Nephron progenitor cell (in vitro differentiated cells): Measurements from ENCODE around the gene C1QA.

Experiments used
- DNase-seq: peaks from one replicate; pipeline ENCODE4 v3.0.0; 2021
- H3K27ac Mint-ChIP-seq: 2 replicates; pipeline ENCODE4 v1.8.0; 2021; ENCODE audit warnings: mild to moderate bottlenecking, moderate library complexity, mixed read lengths
- H3K27me3 Mint-ChIP-seq: 2 replicates; pipeline ENCODE4 v1.8.0; 2021; ENCODE audit warnings: mild to moderate bottlenecking, low read depth, mixed read lengths; ENCODE audit not compliant: poor library complexity
- H3K36me3 Mint-ChIP-seq: 2 replicates; pipeline ENCODE4 v1.8.0; 2021; ENCODE audit warnings: low read depth, mixed read lengths
- H3K4me1 Mint-ChIP-seq: 2 replicates; pipeline ENCODE4 v1.8.0; 2021; ENCODE audit warnings: mixed read lengths
- H3K4me3 Mint-ChIP-seq: 2 replicates; pipeline ENCODE4 v1.8.0; 2021; ENCODE audit warnings: mild to moderate bottlenecking, moderate library complexity, mixed read lengths
- H3K9me3 Mint-ChIP-seq: 2 replicates; pipeline ENCODE4 v1.8.0; 2021; ENCODE audit warnings: mild to moderate bottlenecking, moderate library complexity, mixed read lengths
- CTCF ChIP-seq: fragments of 200-600 bp; sonication (generic); IDR thresholded peaks from 2 replicates; pipeline ENCODE4 v1.5.0; 2021; ENCODE audit warnings: antibody characterized with exemption

The C1QA gene

GRCh38 chr1:22613951-22614350 is 22.5 kb upstream of the C1QA start:
- H3K9me3 Mint-ChIP-seq: no peaks in the 10 kb centered on the region
- no peak for DNase-seq
- no peaks in the 10 kb centered on the region for H3K4me1 Mint-ChIP-seq
- no peaks in the 10 kb centered on the region for H3K36me3 Mint-ChIP-seq
- TF ChIP-seq CTCF: no peak
- H3K27me3 Mint-ChIP-seq: peaks cover 79% of the 10 kb centered on the region
- no peak overlapping the region for H3K4me3 Mint-ChIP-seq
- no peak overlapping the region for H3K27ac Mint-ChIP-seq

- no peaks in the 10 kb centered on the region for H3K36me3 Mint-ChIP-seq
- DNase-seq: no peak
- H3K4me3 Mint-ChIP-seq: no peak overlapping the region
- no peak overlapping the region for H3K27ac Mint-ChIP-seq
- H3K4me1 Mint-ChIP-seq: no peaks in the 10 kb centered on the region
- no peak for TF ChIP-seq CTCF
- H3K9me3 Mint-ChIP-seq: no peaks in the 10 kb centered on the region
- peaks cover 70% of the 10 kb centered on the region for H3K27me3 Mint-ChIP-seq
Observed at GRCh38 chr1:22615886-22616285, 20.5 kb upstream of the C1QA start.

GRCh38 chr1:22616571-22616970 is 19.9 kb upstream of the C1QA start:
- Mint-ChIP-seq H3K9me3 (no peaks in the 10 kb centered on the region), H3K4me3 (no peak overlapping the region), H3K36me3 (no peaks in the 10 kb centered on the region), H3K27ac (no peak overlapping the region), H3K27me3 (peaks cover 67% of the 10 kb centered on the region), H3K4me1 (no peaks in the 10 kb centered on the region)
- no peak for TF ChIP-seq CTCF
- DNase-seq: no peak

- no peak overlapping the region for H3K27ac Mint-ChIP-seq
- peaks cover 66% of the 10 kb centered on the region for H3K27me3 Mint-ChIP-seq
- no peak for DNase-seq
- H3K36me3 Mint-ChIP-seq: no peaks in the 10 kb centered on the region
- H3K4me1 Mint-ChIP-seq: no peaks in the 10 kb centered on the region
- no peak overlapping the region for H3K4me3 Mint-ChIP-seq
- no peaks in the 10 kb centered on the region for H3K9me3 Mint-ChIP-seq
- no peak for TF ChIP-seq CTCF
Observed at GRCh38 chr1:22618056-22618455, 18.4 kb upstream of the C1QA start.

GRCh38 chr1:22619252-22619651 is 17.2 kb upstream of the C1QA start:
- H3K27me3 Mint-ChIP-seq: peaks cover 67% of the 10 kb centered on the region
- H3K36me3 Mint-ChIP-seq: no peaks in the 10 kb centered on the region
- H3K4me1 Mint-ChIP-seq: no peaks in the 10 kb centered on the region
- H3K9me3 Mint-ChIP-seq: no peaks in the 10 kb centered on the region
- TF ChIP-seq CTCF: no peak
- no peak for DNase-seq
- no peak overlapping the region for H3K27ac Mint-ChIP-seq
- no peak overlapping the region for H3K4me3 Mint-ChIP-seq

GRCh38 chr1:22619798-22620197 is 16.6 kb upstream of the C1QA start:
- Mint-ChIP-seq H3K27ac (no peak overlapping the region), H3K4me3 (no peak overlapping the region), H3K4me1 (no peaks in the 10 kb centered on the region), H3K27me3 (peaks cover 66% of the 10 kb centered on the region), H3K9me3 (no peaks in the 10 kb centered on the region), H3K36me3 (no peaks in the 10 kb centered on the region)
- no peak for TF ChIP-seq CTCF
- DNase-seq: no peak
